Ovary (tissue), 3 donors: ENCODE data around the gene PSMA6.

Source experiments
- EP300 ChIP-seq: sonication (generic); formaldehyde crosslinking; IDR thresholded peaks from one replicate; pipeline ENCODE4 v1.6.1; 2017; ENCODE audit warnings: antibody characterized with exemption
- POLR2A ChIP-seq: fragments of 450-650 bp; IDR thresholded peaks from one replicate; pipeline ENCODE4 v1.6.1; 2017; ENCODE audit warnings: antibody characterized with exemption, mild to moderate bottlenecking, moderate library complexity
- TF ChIP-seq, protein P1 (sequence below), 3 donors: fragments of 450-650 bp in 2 of 3; fragments of 200-600 bp in 1 of 3; IDR thresholded peaks; one replicate each; pipeline versions ENCODE4 v1.5.1 to v1.8.0; 2016 to 2022; ENCODE audit warnings: antibody characterized with exemption in 3 of 3, mild to moderate bottlenecking in 1 of 3
- donor health status: DM: no; HTN: no; CAD: no.

DNA sequence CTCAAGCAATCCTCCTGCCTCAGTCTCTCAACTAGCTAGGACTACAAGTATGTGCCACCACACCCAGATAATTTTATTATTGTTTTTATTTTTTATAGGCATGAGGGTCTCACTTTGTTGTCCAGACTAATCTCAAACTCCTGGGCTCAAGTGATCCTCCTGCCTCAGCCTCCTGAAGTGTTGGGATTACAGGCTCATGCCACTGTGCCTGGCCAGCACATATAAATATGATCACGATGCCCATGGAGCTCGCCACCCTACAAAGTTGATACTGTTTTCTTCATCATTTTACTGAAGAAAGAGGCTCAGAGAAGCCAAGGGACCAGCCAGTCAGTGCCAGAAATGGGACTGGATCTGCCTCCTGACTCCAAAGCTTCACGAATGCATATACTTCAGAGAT, 59.3 kb downstream of the PSMA6 start:
- TF ChIP-seq POLR2A (no peak), EP300 (no peak)
- TF ChIP-seq, protein P1, sequence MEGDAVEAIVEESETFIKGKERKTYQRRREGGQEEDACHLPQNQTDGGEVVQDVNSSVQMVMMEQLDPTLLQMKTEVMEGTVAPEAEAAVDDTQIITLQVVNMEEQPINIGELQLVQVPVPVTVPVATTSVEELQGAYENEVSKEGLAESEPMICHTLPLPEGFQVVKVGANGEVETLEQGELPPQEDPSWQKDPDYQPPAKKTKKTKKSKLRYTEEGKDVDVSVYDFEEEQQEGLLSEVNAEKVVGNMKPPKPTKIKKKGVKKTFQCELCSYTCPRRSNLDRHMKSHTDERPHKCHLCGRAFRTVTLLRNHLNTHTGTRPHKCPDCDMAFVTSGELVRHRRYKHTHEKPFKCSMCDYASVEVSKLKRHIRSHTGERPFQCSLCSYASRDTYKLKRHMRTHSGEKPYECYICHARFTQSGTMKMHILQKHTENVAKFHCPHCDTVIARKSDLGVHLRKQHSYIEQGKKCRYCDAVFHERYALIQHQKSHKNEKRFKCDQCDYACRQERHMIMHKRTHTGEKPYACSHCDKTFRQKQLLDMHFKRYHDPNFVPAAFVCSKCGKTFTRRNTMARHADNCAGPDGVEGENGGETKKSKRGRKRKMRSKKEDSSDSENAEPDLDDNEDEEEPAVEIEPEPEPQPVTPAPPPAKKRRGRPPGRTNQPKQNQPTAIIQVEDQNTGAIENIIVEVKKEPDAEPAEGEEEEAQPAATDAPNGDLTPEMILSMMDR (IDR thresholded peaks at IDR 0.05): no peak
